ENCODE data around the gene SLC12A2.

SLC12A2 gene

DNA sequence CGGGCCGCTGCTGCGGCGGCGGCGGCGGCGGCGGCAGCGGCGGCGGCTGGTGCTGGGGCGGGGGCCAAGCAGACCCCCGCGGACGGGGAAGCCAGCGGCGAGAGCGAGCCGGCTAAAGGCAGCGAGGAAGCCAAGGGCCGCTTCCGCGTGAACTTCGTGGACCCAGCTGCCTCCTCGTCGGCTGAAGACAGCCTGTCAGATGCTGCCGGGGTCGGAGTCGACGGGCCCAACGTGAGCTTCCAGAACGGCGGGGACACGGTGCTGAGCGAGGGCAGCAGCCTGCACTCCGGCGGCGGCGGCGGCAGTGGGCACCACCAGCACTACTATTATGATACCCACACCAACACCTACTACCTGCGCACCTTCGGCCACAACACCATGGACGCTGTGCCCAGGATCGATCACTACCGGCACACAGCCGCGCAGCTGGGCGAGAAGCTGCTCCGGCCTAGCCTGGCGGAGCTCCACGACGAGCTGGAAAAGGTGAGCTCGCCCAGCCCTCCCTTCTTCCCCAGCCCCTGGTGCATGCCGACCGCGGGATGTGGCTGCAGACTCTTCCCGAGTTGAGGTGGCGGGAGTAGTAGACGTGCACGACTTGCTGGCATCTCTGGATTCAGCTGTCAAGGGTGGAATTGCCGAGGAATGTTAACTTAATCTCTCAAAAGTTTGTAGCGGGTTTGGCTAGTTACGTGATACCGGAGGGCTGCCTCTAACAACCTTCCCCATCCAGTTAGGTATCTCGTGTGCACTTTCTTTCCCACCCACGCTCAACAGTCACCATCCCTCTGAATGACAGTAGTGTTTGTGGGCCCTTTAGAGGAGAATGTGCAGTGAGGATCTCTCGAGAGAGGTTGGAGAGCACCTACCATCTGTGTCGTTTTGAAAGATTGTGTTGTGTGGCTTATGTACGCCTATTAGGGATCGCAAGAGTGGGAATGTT is 932 bp downstream of the SLC12A2 start:
- TF ChIP-seq EP300 (IDR thresholded peaks at IDR 0.05; ENCODE audit: borderline replicate concordance) (no peak), TCF12 (IDR thresholded peaks at IDR 0.05; ENCODE audit: low read depth) (no peak), ZBTB7A (IDR thresholded peaks at IDR 0.05; ENCODE audit: low read depth) (no peak), TAF1 (IDR thresholded peaks at IDR 0.05; ENCODE audit: low read depth) (no peak), RAD21 (IDR thresholded peaks at IDR 0.05; ENCODE audit: low read depth) (no peak), YY1 (IDR thresholded peaks at IDR 0.05; ENCODE audit: low read depth) (no peak), EGR1 (IDR thresholded peaks at IDR 0.05) (no peak), TEAD4 (IDR thresholded peaks at IDR 0.05) (no peak), CREB1 (IDR thresholded peaks at IDR 0.05; ENCODE audit: low read depth) (no peak), NFIC (IDR thresholded peaks at IDR 0.05) (no peak), CEBPB (IDR thresholded peaks at IDR 0.05) (no peak)
- TF ChIP-seq, protein P1, sequence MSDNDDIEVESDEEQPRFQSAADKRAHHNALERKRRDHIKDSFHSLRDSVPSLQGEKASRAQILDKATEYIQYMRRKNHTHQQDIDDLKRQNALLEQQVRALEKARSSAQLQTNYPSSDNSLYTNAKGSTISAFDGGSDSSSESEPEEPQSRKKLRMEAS (IDR thresholded peaks at IDR 0.05), result no peak
- TF ChIP-seq, protein P2, sequence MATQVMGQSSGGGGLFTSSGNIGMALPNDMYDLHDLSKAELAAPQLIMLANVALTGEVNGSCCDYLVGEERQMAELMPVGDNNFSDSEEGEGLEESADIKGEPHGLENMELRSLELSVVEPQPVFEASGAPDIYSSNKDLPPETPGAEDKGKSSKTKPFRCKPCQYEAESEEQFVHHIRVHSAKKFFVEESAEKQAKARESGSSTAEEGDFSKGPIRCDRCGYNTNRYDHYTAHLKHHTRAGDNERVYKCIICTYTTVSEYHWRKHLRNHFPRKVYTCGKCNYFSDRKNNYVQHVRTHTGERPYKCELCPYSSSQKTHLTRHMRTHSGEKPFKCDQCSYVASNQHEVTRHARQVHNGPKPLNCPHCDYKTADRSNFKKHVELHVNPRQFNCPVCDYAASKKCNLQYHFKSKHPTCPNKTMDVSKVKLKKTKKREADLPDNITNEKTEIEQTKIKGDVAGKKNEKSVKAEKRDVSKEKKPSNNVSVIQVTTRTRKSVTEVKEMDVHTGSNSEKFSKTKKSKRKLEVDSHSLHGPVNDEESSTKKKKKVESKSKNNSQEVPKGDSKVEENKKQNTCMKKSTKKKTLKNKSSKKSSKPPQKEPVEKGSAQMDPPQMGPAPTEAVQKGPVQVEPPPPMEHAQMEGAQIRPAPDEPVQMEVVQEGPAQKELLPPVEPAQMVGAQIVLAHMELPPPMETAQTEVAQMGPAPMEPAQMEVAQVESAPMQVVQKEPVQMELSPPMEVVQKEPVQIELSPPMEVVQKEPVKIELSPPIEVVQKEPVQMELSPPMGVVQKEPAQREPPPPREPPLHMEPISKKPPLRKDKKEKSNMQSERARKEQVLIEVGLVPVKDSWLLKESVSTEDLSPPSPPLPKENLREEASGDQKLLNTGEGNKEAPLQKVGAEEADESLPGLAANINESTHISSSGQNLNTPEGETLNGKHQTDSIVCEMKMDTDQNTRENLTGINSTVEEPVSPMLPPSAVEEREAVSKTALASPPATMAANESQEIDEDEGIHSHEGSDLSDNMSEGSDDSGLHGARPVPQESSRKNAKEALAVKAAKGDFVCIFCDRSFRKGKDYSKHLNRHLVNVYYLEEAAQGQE (IDR thresholded peaks at IDR 0.05; ENCODE audit: low read depth), result no peak

DNA sequence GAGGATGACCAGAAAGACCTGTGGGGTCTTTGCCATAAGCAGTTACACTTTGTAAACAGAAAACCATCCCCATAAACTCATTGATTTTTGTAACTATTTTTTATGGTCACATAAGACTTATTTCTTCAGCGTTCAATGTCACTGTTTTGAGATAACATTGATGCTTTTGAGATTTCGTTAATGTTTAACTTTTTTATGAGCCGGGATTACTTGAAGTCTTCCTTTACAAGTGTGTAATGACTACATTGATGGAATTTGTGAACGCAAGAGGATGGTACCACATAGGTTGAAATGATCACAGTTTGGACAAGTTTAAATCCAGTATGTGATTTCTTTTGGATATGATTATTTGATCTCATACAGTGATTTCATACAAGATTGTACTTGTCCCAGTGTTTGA is 1.8 kb downstream of the SLC12A2 start:
- TF ChIP-seq EGR1 (IDR thresholded peaks at IDR 0.05) (no peak), TEAD4 (IDR thresholded peaks at IDR 0.05) (no peak)
- TF ChIP-seq, protein P2 (IDR thresholded peaks at IDR 0.05; ENCODE audit: low read depth), result no peak

DNA sequence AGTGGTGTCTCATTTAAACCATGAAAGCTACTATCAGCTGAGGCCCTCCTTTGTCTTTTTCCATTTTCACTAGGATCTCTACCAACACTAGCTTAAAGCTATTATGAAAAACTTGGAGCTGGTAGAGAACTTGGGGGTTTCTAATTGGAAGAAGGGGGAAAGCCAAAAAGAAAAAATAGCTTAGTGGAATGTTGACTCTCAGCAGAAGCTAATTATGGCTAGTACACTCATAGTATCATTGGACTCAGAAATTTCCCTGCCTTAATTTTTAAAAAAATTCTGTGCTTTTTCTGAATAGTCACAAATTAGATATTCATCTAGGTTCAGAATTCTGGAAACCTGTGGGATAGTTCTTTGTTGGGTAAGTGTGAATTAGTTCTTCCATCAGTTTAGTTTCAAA is 8.0 kb downstream of the SLC12A2 start:
- no peak for TF ChIP-seq YY1 (IDR thresholded peaks at IDR 0.05; ENCODE audit: low read depth)
- TF ChIP-seq NFIC (IDR thresholded peaks at IDR 0.05), result no peak
- TF ChIP-seq RAD21 (IDR thresholded peaks at IDR 0.05; ENCODE audit: low read depth), result no peak
- TF ChIP-seq EGR1 (IDR thresholded peaks at IDR 0.05), result no peak
- TF ChIP-seq EP300 (IDR thresholded peaks at IDR 0.05; ENCODE audit: borderline replicate concordance), result no peak
- TF ChIP-seq TCF12 (IDR thresholded peaks at IDR 0.05; ENCODE audit: low read depth), result no peak
- no peak for TF ChIP-seq CREB1 (IDR thresholded peaks at IDR 0.05; ENCODE audit: low read depth)
- no peak for TF ChIP-seq TEAD4 (IDR thresholded peaks at IDR 0.05)
- TF ChIP-seq TAF1 (IDR thresholded peaks at IDR 0.05; ENCODE audit: low read depth), result no peak

DNA sequence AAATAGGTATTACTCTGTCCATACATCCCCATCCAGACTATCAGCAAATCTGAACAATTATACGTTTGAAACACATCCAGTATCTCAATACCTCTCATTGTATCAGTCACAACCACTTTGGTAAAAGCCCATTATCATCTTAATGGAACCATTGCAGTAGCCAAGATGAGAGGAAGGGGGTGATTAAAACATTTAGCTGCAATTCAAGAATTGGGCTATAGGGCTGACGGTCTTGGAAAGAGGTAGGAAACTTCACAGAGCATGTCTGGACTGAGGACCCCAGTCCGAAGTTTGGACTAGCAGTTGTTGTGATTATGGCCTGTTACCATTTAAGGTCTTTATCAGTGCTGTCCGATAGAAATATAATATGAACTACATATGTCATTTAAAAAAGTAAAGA is 8.6 kb downstream of the SLC12A2 start:
- no peak for TF ChIP-seq NFIC (IDR thresholded peaks at IDR 0.05)
- TF ChIP-seq CREB1 (IDR thresholded peaks at IDR 0.05; ENCODE audit: low read depth), result no peak
- TF ChIP-seq FOXM1 (IDR thresholded peaks at IDR 0.05; ENCODE audit: borderline replicate concordance, low read depth), result no peak
- TF ChIP-seq TCF12 (IDR thresholded peaks at IDR 0.05; ENCODE audit: low read depth), result no peak
- TF ChIP-seq YY1 (IDR thresholded peaks at IDR 0.05; ENCODE audit: low read depth), result no peak
- no peak for TF ChIP-seq ZBTB7A (IDR thresholded peaks at IDR 0.05; ENCODE audit: low read depth)
- TF ChIP-seq TEAD4 (IDR thresholded peaks at IDR 0.05), result no peak
- TF ChIP-seq EP300 (IDR thresholded peaks at IDR 0.05; ENCODE audit: borderline replicate concordance), result no peak
- TF ChIP-seq RAD21 (IDR thresholded peaks at IDR 0.05; ENCODE audit: low read depth), result no peak
- TF ChIP-seq, protein P2 (IDR thresholded peaks at IDR 0.05; ENCODE audit: low read depth), result no peak
- no peak for TF ChIP-seq CEBPB (IDR thresholded peaks at IDR 0.05)
- TF ChIP-seq, protein P3, sequence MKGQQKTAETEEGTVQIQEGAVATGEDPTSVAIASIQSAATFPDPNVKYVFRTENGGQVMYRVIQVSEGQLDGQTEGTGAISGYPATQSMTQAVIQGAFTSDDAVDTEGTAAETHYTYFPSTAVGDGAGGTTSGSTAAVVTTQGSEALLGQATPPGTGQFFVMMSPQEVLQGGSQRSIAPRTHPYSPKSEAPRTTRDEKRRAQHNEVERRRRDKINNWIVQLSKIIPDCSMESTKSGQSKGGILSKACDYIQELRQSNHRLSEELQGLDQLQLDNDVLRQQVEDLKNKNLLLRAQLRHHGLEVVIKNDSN (IDR thresholded peaks at IDR 0.05), result no peak
- TF ChIP-seq TAF1 (IDR thresholded peaks at IDR 0.05; ENCODE audit: low read depth), result no peak
- TF ChIP-seq, protein P1 (IDR thresholded peaks at IDR 0.05), result no peak
- TF ChIP-seq EGR1 (IDR thresholded peaks at IDR 0.05), result no peak

Data from Ishikawa (cell line).